H1 (cell line): ENCODE measurements around the gene PTGIR. TPM values are rescaled to one million over a fixed set of nuclear protein-coding genes. Genes with fewer than 3 reads are reported as not detected.

Source experiments
- polyA plus RNA-seq, 7 experiments: library from polyadenylated mRNA; depleted of rRNA in 3 of 7; stranded (reverse) in 5 of 7; unstranded in 2 of 7; fragments of >200 nt in 5 of 7; fragments of 200-250 nt in 2 of 7; gene quantifications; 1 replicate in 5 of 7; 2 replicates in 1 of 7; 4 replicates in 1 of 7; pipeline versions ENCODE4 v1.2.1 to v1.2.3, GENCODE V29; 2011 to 2013; ENCODE audit warnings: missing spikeins in 2 of 7, mixed read lengths in 2 of 7
- total RNA-seq: library from RNA; stranded (reverse); fragmentation: NEBNext Ultra II Directional; extraction: Animal tissue kit (Norgen Biotek cat#: 25700); gene quantifications from 2 replicates; pipeline ENCODE4 v1.2.1, GENCODE V29; 2021

The PTGIR gene
- total and polyA plus RNA-seq, 2 of the 8 experiments (the other 6 are each of a cell fraction or from before 2014, with no cell fraction given): 0.15 TPM; not detected in 1

Other genes with a start within 250 kb of the PTGIR start
- 13.6 and 15.1 TPM in 2 replicates for gene CCDC8, start 211.5 kb downstream of the PTGIR start, total RNA-seq
- gene CCDC8, start 211.5 kb downstream of the PTGIR start, polyA plus RNA-seq (2011; rRNA removed): 4.9 and 6.6 TPM in 2 replicates
- gene PNMA8C, start 196.2 kb downstream of the PTGIR start, total RNA-seq: 1.7 and 1.8 TPM in 2 replicates
- 0.46 and 0.53 TPM in 2 replicates for gene PNMA8C, start 196.2 kb downstream of the PTGIR start, polyA plus RNA-seq (2011; rRNA removed)
- 21.6 and 22.8 TPM in 2 replicates for gene PNMA8A, start 153.5 kb downstream of the PTGIR start, total RNA-seq
- gene PNMA8A, start 153.5 kb downstream of the PTGIR start, polyA plus RNA-seq (2011; rRNA removed): 9.2 and 10.0 TPM in 2 replicates
- 1.2 and 1.4 TPM in 2 replicates for gene PNMA8B, start 129.2 kb downstream of the PTGIR start, total RNA-seq
- gene PNMA8B, start 129.2 kb downstream of the PTGIR start, polyA plus RNA-seq (2011; rRNA removed): 0.48 and 0.94 TPM in 2 replicates
- 318 and 326 TPM in 2 replicates for gene CALM3, start 23.8 kb downstream of the PTGIR start, total RNA-seq
- gene CALM3, start 23.8 kb downstream of the PTGIR start, polyA plus RNA-seq (2011; rRNA removed): 315 and 405 TPM in 2 replicates
- gene GNG8, start 11.1 kb upstream of the PTGIR start, total RNA-seq: not detected in 2 replicates
- not detected in 2 replicates for gene GNG8, start 11.1 kb upstream of the PTGIR start, polyA plus RNA-seq (2011; rRNA removed)
- gene DACT3, start 36.1 kb upstream of the PTGIR start, total RNA-seq: 1.5 and 2.0 TPM in 2 replicates
- gene DACT3, start 36.1 kb upstream of the PTGIR start, polyA plus RNA-seq (2011; rRNA removed): 1.8 and 1.9 TPM in 2 replicates
- 63.8 and 73.1 TPM in 2 replicates for gene PRKD2, start 92.0 kb upstream of the PTGIR start, total RNA-seq
- gene PRKD2, start 92.0 kb upstream of the PTGIR start, polyA plus RNA-seq (2011; rRNA removed): 24.4 and 34.9 TPM in 2 replicates
- 24.4 and 24.8 TPM in 2 replicates for gene FKRP, start 121.0 kb upstream of the PTGIR start, total RNA-seq
- 17.1 and 29.1 TPM in 2 replicates for gene FKRP, start 121.0 kb upstream of the PTGIR start, polyA plus RNA-seq (2011; rRNA removed)
- 120 and 124 TPM in 2 replicates for gene STRN4, start 121.4 kb upstream of the PTGIR start, total RNA-seq
- 187 and 298 TPM in 2 replicates for gene STRN4, start 121.4 kb upstream of the PTGIR start, polyA plus RNA-seq (2011; rRNA removed)
- 290 and 291 TPM in 2 replicates for gene SLC1A5, start 163.5 kb upstream of the PTGIR start, total RNA-seq
- 351 and 475 TPM in 2 replicates for gene SLC1A5, start 163.5 kb upstream of the PTGIR start, polyA plus RNA-seq (2011; rRNA removed)
- gene AP2S1, start 225.8 kb upstream of the PTGIR start, total RNA-seq: 195 and 205 TPM in 2 replicates
- gene AP2S1, start 225.8 kb upstream of the PTGIR start, polyA plus RNA-seq (2011; rRNA removed): 211 and 314 TPM in 2 replicates
- gene ARHGAP35, start 235.9 kb upstream of the PTGIR start, total RNA-seq: 62.2 and 64.5 TPM in 2 replicates
- 29.7 and 32.0 TPM in 2 replicates for gene ARHGAP35, start 235.9 kb upstream of the PTGIR start, polyA plus RNA-seq (2011; rRNA removed)